Astrocyte (in vitro differentiated cells and primary cell): Measurements from ENCODE around the gene KIF1B. TPM values are rescaled to one million over a fixed set of nuclear protein-coding genes. Genes with fewer than 3 reads are reported as not detected.
"Not testable (repeated sequence)": the region's sequence is repeated elsewhere in the genome, so short reads cannot be mapped to it uniquely, and the experiment has no call there.

Experiments
- DNase-seq: peaks from one replicate; pipeline ENCODE4 v3.0.0-alpha.2; 2010; ENCODE audit warnings: low read depth
- FAIRE-seq: peaks from 2 replicates; lab custom pipeline; 2011; peaks lifted over from hg19 to GRCh38; lab: Jason Lieb, UNC
- H2AFZ ChIP-seq: 2 replicates; pipeline ENCODE4 v1.6.0; 2012; ENCODE audit warnings: low read depth, low read length, inconsistent platforms
- H3K27ac ChIP-seq: 2 replicates; pipeline ENCODE4 v1.5.1; 2011; ENCODE audit warnings: low read depth, low read length, inconsistent platforms
- H3K27me3 ChIP-seq: 2 replicates; pipeline ENCODE4 v1.6.0; 2011; ENCODE audit warnings: low read length, inconsistent platforms; ENCODE audit not compliant: insufficient read depth
- H3K36me3 ChIP-seq: 2 replicates; pipeline ENCODE4 v1.5.1; 2011; ENCODE audit warnings: low read length, inconsistent platforms; ENCODE audit not compliant: insufficient read depth
- H3K4me1 ChIP-seq: 2 replicates; pipeline ENCODE4 v1.5.1; 2011; ENCODE audit warnings: low read length, inconsistent platforms; ENCODE audit not compliant: insufficient read depth
- H3K4me2 ChIP-seq: 2 replicates; pipeline ENCODE4 v1.6.0; 2012; ENCODE audit warnings: low read length, inconsistent platforms
- H3K4me3 ChIP-seq: 2 replicates; pipeline ENCODE4 v1.5.1; 2011; ENCODE audit warnings: low read depth, mild to moderate bottlenecking, low read length, inconsistent platforms; ENCODE audit not compliant: insufficient read depth
- H3K79me2 ChIP-seq: 2 replicates; pipeline ENCODE4 v1.6.0; 2012; ENCODE audit warnings: mild to moderate bottlenecking, low read length, inconsistent platforms; ENCODE audit not compliant: insufficient read depth
- H3K9ac ChIP-seq: 2 replicates; pipeline ENCODE4 v1.6.0; 2012; ENCODE audit warnings: mild to moderate bottlenecking, low read length, inconsistent platforms
- H3K9me3 ChIP-seq: 2 replicates; pipeline ENCODE4 v1.5.1; 2012; ENCODE audit warnings: low read depth, mild to moderate bottlenecking, low read length, inconsistent platforms; ENCODE audit not compliant: insufficient read depth
- H4K20me1 ChIP-seq: 2 replicates; pipeline ENCODE4 v1.6.0; 2012; ENCODE audit warnings: low read length, inconsistent platforms; ENCODE audit not compliant: insufficient read depth
- H3K27ac Mint-ChIP-seq: one replicate; pipeline ENCODE4 v1.8.0; 2021; ENCODE audit warnings: mild to moderate bottlenecking, mixed read lengths; ENCODE audit not compliant: unreplicated experiment
- H3K27me3 Mint-ChIP-seq: one replicate; pipeline ENCODE4 v1.8.0; 2021; ENCODE audit warnings: low read depth, mixed read lengths; ENCODE audit not compliant: unreplicated experiment
- H3K36me3 Mint-ChIP-seq: one replicate; pipeline ENCODE4 v1.8.0; 2021; ENCODE audit warnings: low read depth, mixed read lengths; ENCODE audit not compliant: unreplicated experiment
- H3K4me1 Mint-ChIP-seq: one replicate; pipeline ENCODE4 v1.8.0; 2021; ENCODE audit warnings: low read depth, mixed read lengths; ENCODE audit not compliant: unreplicated experiment
- H3K4me3 Mint-ChIP-seq: one replicate; pipeline ENCODE4 v1.8.0; 2021; ENCODE audit warnings: mild to moderate bottlenecking, moderate library complexity, mixed read lengths; ENCODE audit not compliant: unreplicated experiment
- H3K9me3 Mint-ChIP-seq: one replicate; pipeline ENCODE4 v1.8.0; 2021; ENCODE audit warnings: mild to moderate bottlenecking, mixed read lengths; ENCODE audit not compliant: unreplicated experiment
- CTCF ChIP-seq: IDR thresholded peaks from 2 replicates; pipeline ENCODE4 v1.5.1; 2011; ENCODE audit warnings: low read depth, mild to moderate bottlenecking, inconsistent platforms, low read length, moderate library complexity; ENCODE audit not compliant: insufficient read depth
- EZH2 ChIP-seq: IDR thresholded peaks from 2 replicates; pipeline ENCODE4 v1.6.1; 2012; ENCODE audit warnings: mild to moderate bottlenecking, low read length, inconsistent platforms; ENCODE audit not compliant: insufficient read depth
- total RNA-seq: library from RNA; stranded (reverse); gene quantifications from 2 replicates; pipeline ENCODE4 v1.2.1, GENCODE V29; 2021

The KIF1B gene
- total RNA-seq, 1 donor from 2014 or later: 75.9 TPM

GRCh38 chr1:10204003-10204642 is 6.2 kb upstream of the KIF1B start:
- H3K36me3 Mint-ChIP-seq: no peaks in the 10 kb centered on the region
- H3K4me3 Mint-ChIP-seq: no peak overlapping the region
- TF ChIP-seq CTCF (no peak), EZH2 (no peak)
- H3K9ac ChIP-seq: no peak overlapping the region
- no peaks in the 10 kb centered on the region for H3K9me3 ChIP-seq
- no peak overlapping the region for H3K27ac Mint-ChIP-seq
- H3K4me2 ChIP-seq: no peak overlapping the region
- DNase-seq: no peak
- H3K27me3 ChIP-seq: no peaks in the 10 kb centered on the region
- H3K27ac ChIP-seq: no peak overlapping the region
- no peaks in the 10 kb centered on the region for H4K20me1 ChIP-seq
- no peak overlapping the region for H2AFZ ChIP-seq
- H3K27me3 Mint-ChIP-seq: no peaks in the 10 kb centered on the region
- no peaks in the 10 kb centered on the region for H3K4me1 Mint-ChIP-seq
- no peaks in the 10 kb centered on the region for H3K9me3 Mint-ChIP-seq
- no peaks in the 10 kb centered on the region for H3K79me2 ChIP-seq
- H3K4me1 ChIP-seq: no peaks in the 10 kb centered on the region
- FAIRE-seq: no peak
- no peak overlapping the region for H3K4me3 ChIP-seq
- H3K36me3 ChIP-seq: no peaks in the 10 kb centered on the region

GRCh38 chr1:10205206-10205605 is 5.2 kb upstream of the KIF1B start:
- not testable (repeated sequence) for H3K79me2 ChIP-seq, H3K27me3 Mint-ChIP-seq, H3K36me3 Mint-ChIP-seq, H3K9me3 ChIP-seq, H4K20me1 ChIP-seq, H3K36me3 ChIP-seq, H2AFZ ChIP-seq, H3K4me3 Mint-ChIP-seq, H3K4me1 ChIP-seq, DNase-seq, H3K9me3 Mint-ChIP-seq, H3K4me2 ChIP-seq, H3K27ac ChIP-seq, H3K4me1 Mint-ChIP-seq, H3K4me3 ChIP-seq, FAIRE-seq, H3K27me3 ChIP-seq, H3K27ac Mint-ChIP-seq, H3K9ac ChIP-seq

- H3K4me1 Mint-ChIP-seq: peaks cover 7% of the 10 kb centered on the region
- no peak for TF ChIP-seq CTCF
- no peak for TF ChIP-seq EZH2
- Histone ChIP-seq H3K4me2 (no peak overlapping the region), H2AFZ (no peak overlapping the region), H3K36me3 (no peaks in the 10 kb centered on the region), H3K9me3 (no peaks in the 10 kb centered on the region), H4K20me1 (peaks cover 15% of the 10 kb centered on the region), H3K79me2 (peaks cover 24% of the 10 kb centered on the region), H3K27ac (no peak overlapping the region), H3K27me3 (no peaks in the 10 kb centered on the region), H3K9ac (no peak overlapping the region), H3K4me1 (peaks cover 6% of the 10 kb centered on the region), H3K4me3 (no peak overlapping the region)
- H3K9me3 Mint-ChIP-seq: no peaks in the 10 kb centered on the region
- no peak for FAIRE-seq
- no peak overlapping the region for H3K27ac Mint-ChIP-seq
- H3K4me3 Mint-ChIP-seq: no peak overlapping the region
- no peaks in the 10 kb centered on the region for H3K27me3 Mint-ChIP-seq
- no peaks in the 10 kb centered on the region for H3K36me3 Mint-ChIP-seq
- DNase-seq: no peak
Observed at GRCh38 chr1:10207810-10208209, 2.6 kb upstream of the KIF1B start.
